ENCODE results near the gene CFAP100.

Gene CFAP100

GRCh38 chr3:126356373-126357264 lies 38.1 kb upstream of the CFAP100 start:
- peak in 30 of 58 donors; percentile 40 to 81 (median 64) for DNase-seq

- peak; percentile 27 to 94 (median 86) for DNase-seq
Observed at GRCh38 chr3:126357295-126358037, 37.2 kb upstream of the CFAP100 start, which contains the start of gene KLF15. Gene KLF15, minus strand, starts transcription at chr3:126357408. Its CDS starts 4,486 bp downstream, at chr3:126352922.

GRCh38 chr3:126358038-126358815 lies 36.5 kb upstream of the CFAP100 start:
- DNase-seq, result peak in 11 of 58 donors; percentile 29 to 76 (median 45)

- DNase-seq, result no peak
Observed at GRCh38 chr3:126358816-126359181, 35.9 kb upstream of the CFAP100 start.

- DNase-seq, result no peak
Observed at GRCh38 chr3:126360046-126360713, 34.5 kb upstream of the CFAP100 start.

- DNase-seq, result no peak
Observed at GRCh38 chr3:126360714-126361060, 34.0 kb upstream of the CFAP100 start.

GRCh38 chr3:126361211-126361610 lies 33.5 kb upstream of the CFAP100 start:
- no peak for DNase-seq

GRCh38 chr3:126364130-126364695 lies 30.5 kb upstream of the CFAP100 start:
- no peak for DNase-seq

- no peak for DNase-seq
Observed at GRCh38 chr3:126364731-126365301, 29.9 kb upstream of the CFAP100 start.

GRCh38 chr3:126365351-126366277 lies 29.1 kb upstream of the CFAP100 start:
- no peak for DNase-seq

- no peak for DNase-seq
Observed at GRCh38 chr3:126367316-126367805, 27.3 kb upstream of the CFAP100 start.

- DNase-seq, result no peak
Observed at GRCh38 chr3:126369490-126369889, 25.2 kb upstream of the CFAP100 start.

GRCh38 chr3:126370055-126370454 lies 24.7 kb upstream of the CFAP100 start:
- no peak for DNase-seq

GRCh38 chr3:126370606-126371005 lies 24.1 kb upstream of the CFAP100 start:
- no peak for DNase-seq

- no peak for DNase-seq
Observed at GRCh38 chr3:126371096-126371705, 23.5 kb upstream of the CFAP100 start.

- DNase-seq, result no peak
Observed at GRCh38 chr3:126372413-126373145, 22.1 kb upstream of the CFAP100 start.

GRCh38 chr3:126373146-126373613 lies 21.5 kb upstream of the CFAP100 start:
- no peak for DNase-seq

All from anterior cingulate cortex (tissue), 58 donors.